Cardiac fibroblast (primary cell): ENCODE results near the gene HEMK1.

Experiments used
- DNase-seq, 2 donors: peaks; one replicate each; pipeline versions ENCODE4 v3.0.0 to v3.0.0-alpha.2; 2010; ENCODE audit warnings: low read depth in 2 of 2
- H3K4me3 ChIP-seq, 2 donors: replicated peaks in 1 of 2; 1 replicate in 1 of 2; 2 replicates in 1 of 2; pipeline ENCODE4 v1.5.1; 2011; ENCODE audit warnings: low read depth in 2 of 2, low read length in 2 of 2, mild to moderate bottlenecking in 2 of 2, moderate library complexity in 1 of 2
- CTCF ChIP-seq: IDR thresholded peaks from one replicate; pipeline ENCODE4 v1.5.1; 2011; ENCODE audit warnings: low read depth, mild to moderate bottlenecking, low read length, inconsistent platforms

HEMK1 gene

GRCh38 chr3:50604628-50605588 lies 35.6 kb downstream of the HEMK1 start:
- no peak for DNase-seq
- H3K4me3 ChIP-seq: no peak overlapping the region
- TF ChIP-seq CTCF: no peak

GRCh38 chr3:50605901-50606326 lies 36.6 kb downstream of the HEMK1 start:
- no peak overlapping the region for H3K4me3 ChIP-seq
- TF ChIP-seq CTCF: no peak
- DNase-seq: no peak

- no peak for TF ChIP-seq CTCF
- H3K4me3 ChIP-seq: no peak overlapping the region
- DNase-seq: no peak
These were observed 37.3 kb downstream of the HEMK1 start for GRCh38 chr3:50606596-50606995.

GRCh38 chr3:50607271-50608091 lies 38.2 kb downstream of the HEMK1 start:
- TF ChIP-seq CTCF: no peak
- no peak overlapping the region for H3K4me3 ChIP-seq
- no peak for DNase-seq

GRCh38 chr3:50608278-50608677 lies 39.0 kb downstream of the HEMK1 start:
- no peak for DNase-seq
- no peak overlapping the region for H3K4me3 ChIP-seq
- TF ChIP-seq CTCF: no peak

GRCh38 chr3:50609071-50609762 lies 39.9 kb downstream of the HEMK1 start:
- DNase-seq: no peak
- no peak for TF ChIP-seq CTCF

More at GRCh38 chr3:50609071-50609762, 39.9 kb downstream of the HEMK1 start:
- H3K4me3 ChIP-seq: no peak overlapping the region
